Activated CD8-positive, alpha-beta memory T cell treated with anti-CD3 and anti-CD28 coated beads, Interleukin-2, amount 50 U/mL, for 24 hours (primary cell): ENCODE results near the gene TRERF1.

Experiments used
- DNase-seq: peaks from one replicate; pipeline ENCODE4 v3.0.0-alpha.2; 2020; ENCODE audit errors: extremely low read depth

The TRERF1 gene

GRCh38 chr6:42426191-42426590, 25.5 kb downstream of the TRERF1 start:
- no peak for DNase-seq

DNA sequence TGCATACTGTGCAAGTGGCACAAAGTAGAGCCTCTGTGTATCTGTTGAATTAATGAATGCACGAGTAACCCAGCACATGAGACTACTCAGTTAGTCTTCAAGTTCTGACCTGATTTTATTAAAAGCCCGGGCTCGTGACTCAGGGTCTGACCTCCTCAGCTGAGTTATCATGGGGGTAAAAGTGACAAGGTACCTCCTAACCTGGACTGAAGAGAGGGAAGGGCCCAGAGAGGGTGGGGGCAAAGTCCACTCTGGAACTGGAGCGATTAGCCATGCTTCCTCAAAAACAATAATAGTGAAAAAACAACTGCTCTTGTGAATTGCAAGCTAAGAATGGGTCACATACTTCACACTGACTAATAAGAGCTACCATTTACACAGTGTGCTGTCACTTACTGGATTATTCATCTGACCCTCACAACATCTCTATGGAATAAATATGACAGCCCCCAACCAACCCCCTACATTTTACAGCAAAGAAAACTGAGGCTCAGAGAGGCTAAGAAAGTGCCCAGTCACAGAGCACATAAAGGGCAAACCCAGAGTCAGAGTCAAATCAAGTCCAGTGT, 26.7 kb downstream of the TRERF1 start:
- no peak for DNase-seq

- no peak for DNase-seq
These were observed 28.5 kb downstream of the TRERF1 start for GRCh38 chr6:42423244-42423643.

DNA sequence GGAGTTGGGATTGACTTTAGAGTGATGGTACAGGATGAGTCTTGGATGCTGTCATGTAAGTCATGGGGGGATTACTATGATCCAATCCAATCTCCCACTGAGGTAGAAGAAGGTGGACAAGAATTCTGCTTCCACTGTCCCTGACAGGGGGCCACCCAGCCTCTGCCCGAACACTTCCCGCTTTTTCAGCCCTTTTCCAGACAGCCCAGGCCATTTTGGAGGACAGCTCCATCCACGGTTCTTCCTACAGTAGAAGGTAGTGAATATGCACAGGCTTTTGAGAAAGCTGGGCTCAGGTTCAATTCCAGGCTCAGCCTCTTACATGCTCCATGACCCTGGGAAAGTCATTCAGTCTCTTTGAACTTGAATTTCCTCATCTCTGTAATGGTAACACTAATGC, 31.0 kb downstream of the TRERF1 start:
- DNase-seq, result no peak

DNA sequence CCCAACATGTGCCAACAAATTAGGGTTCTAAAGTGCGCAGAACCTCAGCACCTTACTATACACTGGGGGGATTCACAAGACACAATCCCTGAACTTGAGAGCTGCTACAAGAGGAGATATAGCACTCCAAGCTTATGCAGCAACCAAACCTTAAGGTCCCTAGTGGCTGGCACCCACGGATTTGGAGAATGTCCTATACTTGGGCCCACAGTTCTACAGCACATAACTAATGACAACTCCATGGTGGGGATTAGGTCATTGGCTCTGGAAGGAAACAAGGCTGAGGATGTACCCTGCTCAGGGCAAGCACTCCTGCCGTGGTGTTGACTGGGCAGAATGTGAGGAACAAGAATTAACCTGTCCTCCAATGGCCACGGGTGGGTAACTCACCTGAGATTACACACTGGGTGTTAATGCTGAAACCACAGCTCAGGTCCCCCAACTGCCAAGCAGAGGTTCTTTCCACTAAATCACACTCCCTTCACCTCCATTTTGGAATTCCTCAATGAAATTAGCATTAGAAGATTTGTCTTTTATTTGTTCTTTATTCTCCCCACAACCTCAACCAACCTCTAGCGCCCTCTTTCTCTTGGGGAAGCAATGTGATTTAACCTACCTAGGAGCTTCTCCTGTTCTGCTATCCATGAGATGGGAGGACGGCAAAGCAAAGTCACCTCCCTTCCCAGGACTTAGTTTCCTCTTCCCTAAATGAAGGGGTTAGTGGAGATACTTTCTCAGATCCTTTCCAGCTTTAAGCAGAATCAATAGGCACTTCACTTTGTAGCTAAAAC, 32.0 kb downstream of the TRERF1 start:
- DNase-seq, result no peak

GRCh38 chr6:42418724-42419123, 33.0 kb downstream of the TRERF1 start:
- DNase-seq, result no peak

DNA sequence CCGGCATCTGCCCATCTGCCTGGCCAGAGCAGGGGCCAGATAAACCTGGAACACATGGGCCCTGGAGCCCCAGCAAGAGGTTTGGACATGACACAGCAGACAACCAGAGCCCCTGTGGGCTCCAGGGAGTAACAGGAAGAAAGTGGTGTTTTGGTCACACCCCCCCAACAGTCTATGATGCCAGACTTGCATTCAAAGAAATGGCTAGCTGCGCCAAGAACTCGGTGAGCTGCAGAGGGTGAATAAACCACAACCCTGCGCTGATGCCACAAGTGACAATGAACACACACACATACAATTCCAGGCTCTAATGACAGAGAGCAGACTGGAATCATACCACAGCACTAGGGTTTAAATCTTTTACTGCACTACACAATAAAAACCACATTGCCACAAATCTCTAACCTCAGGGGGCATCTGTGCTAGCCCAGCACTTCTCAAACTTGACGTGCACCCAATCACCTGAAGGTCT, 34.0 kb downstream of the TRERF1 start:
- no peak for DNase-seq

- no peak for DNase-seq
These were observed 40.3 kb downstream of the TRERF1 start for GRCh38 chr6:42411406-42411805.

- no peak for DNase-seq
These were observed 40.9 kb downstream of the TRERF1 start for GRCh38 chr6:42410861-42411260.

- DNase-seq, result no peak
These were observed 42.1 kb downstream of the TRERF1 start for GRCh38 chr6:42409581-42409980.

DNA sequence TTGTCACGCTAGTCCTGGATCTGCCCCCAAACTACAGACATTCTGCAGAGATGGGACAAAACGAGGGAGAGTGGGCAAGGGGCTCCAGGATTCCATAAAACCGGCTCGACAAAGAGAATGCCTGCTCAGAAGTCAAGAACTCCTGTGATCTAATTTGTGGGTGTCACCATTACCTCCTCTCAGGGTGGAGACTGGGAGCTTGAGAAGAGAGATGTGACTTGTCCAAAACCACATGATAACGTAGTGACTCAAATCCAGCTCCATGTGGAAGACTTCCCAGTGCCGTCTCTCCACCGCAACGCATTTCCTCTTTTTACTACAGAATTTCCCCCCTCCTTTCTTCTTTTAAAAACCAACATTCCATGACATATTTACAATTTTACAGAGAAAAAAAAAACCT, 44.3 kb downstream of the TRERF1 start:
- DNase-seq, result no peak

- DNase-seq, result no peak
These were observed 45.1 kb downstream of the TRERF1 start for GRCh38 chr6:42406306-42407280.

GRCh38 chr6:42405021-42405420, 46.7 kb downstream of the TRERF1 start:
- DNase-seq, result no peak

DNA sequence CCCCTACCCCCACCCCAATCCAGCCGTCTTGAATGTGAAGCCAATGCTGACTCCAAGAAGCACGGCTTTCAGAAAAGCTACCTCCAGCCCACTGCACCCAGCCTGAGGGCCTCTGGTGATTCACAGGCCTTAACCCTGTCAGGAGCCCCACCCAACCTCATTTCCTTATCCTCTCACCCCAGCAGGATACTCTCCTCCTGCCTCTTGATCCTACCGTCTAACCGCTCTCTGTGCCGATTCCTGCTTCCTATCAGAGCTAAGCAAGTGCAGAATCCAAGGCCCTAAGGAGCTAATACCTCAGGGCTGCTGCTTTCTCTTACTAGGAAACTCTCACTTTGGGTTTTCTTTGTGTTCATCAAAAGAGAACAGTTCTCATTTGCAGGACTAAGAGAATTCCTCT, 47.2 kb downstream of the TRERF1 start:
- no peak for DNase-seq

GRCh38 chr6:42403831-42404230, 47.9 kb downstream of the TRERF1 start:
- no peak for DNase-seq

GRCh38 chr6:42403421-42403820, 48.3 kb downstream of the TRERF1 start:
- DNase-seq, result no peak

DNA sequence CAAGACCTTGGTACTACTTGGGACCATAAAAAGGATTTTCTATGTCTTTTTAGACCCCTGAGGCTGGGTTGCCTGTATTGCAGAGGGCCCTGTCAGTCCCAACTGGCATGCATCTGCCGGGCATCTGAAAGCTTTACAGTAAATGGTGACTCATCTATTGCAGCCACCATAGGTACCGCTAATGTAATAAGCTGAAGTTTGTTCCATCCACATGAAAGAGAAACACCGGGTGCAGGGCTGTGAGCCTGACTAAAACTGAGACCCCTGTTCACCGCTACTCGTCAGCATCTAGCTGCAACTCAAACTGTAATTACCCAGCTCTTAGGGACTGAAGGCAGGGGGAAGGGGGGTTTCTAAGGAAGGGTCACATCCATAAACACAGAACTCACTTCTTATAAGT, 49.5 kb downstream of the TRERF1 start:
- no peak for DNase-seq

DNA sequence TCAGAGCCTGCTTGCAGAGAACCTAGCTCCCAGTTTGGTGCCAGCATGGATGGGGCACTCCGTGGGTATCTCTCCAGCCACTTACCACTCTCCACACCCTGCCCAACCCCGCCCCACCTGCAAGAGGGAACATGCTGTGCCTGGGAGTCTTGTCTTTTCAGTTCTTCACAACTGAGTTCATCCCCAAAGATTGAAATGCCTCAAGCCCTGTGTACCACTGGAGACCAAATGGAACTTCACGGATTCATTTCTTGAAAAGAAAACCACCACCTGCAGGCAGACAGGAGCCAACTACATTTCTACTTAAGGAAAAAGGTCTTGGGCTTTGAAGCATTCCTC, 50.1 kb downstream of the TRERF1 start:
- no peak for DNase-seq

DNA sequence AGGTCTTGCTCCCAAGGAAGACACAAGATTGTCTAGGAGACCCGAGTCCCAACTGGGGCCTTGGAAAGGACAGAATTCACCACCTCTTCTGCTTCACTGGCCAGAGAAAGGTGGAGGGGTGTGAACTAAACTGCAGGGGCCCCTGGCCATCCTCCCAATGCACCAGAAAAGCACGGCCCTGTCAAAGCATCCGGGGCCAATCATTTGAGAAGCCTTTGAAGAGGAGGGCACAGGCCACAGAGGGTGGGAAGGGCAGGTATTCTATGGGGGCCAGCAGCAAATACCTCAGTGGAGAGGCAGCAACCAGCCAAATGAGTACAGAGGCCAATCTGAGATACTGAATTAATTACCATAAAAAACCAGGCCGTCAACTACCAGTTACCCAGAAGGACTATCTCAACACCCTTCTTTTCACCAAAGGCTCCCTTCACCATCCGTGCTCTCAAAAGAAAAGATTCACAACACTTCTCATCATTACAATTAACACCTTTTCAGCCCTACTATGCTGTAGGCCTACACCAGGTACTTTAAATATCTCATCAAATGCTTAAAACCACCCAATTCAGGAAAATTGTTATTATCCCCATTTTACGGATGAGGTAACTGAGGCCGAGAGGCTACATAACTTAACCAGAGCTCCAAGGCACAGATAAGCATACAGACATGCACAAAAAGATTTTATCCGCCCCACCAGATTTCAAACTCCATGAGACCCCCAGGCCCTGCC, 50.7 kb downstream of the TRERF1 start:
- no peak for DNase-seq

- no peak for DNase-seq
These were observed 51.5 kb downstream of the TRERF1 start for GRCh38 chr6:42400061-42400760.

DNA sequence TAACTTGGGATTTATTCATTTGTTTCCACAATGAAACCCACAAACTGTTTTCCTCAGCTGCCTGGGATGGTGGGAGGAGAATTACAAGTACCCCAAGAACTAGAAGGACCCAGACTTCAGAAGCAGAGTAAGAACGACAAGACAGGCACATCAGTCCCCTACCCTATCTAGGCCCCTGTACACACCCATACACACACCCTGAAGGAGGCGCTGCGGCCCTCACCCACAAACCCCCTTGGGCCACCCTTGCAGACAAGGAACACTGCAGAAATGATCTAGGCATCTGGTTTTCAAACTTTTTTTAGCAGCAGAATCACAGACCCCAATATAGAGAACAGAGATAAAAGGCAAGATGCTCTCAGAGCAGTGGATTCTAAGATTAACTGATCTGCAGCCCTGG, 55.0 kb downstream of the TRERF1 start:
- no peak for DNase-seq
